Stimulated activated naive CD8-positive, alpha-beta T cell treated with anti-CD3 and anti-CD28 coated beads, Interleukin-15, Interleukin-2, amounts not matched to agents 100 ng/mL and 50 ng/mL, for 24 hours (primary cell): ENCODE results near the gene TAS2R40.

Source experiments
- H3K27ac Mint-ChIP-seq: one replicate; pipeline ENCODE4 v1.8.0; 2021; ENCODE audit warnings: mild to moderate bottlenecking, mixed read lengths
- H3K27me3 Mint-ChIP-seq: one replicate; pipeline ENCODE4 v1.8.0; 2021; ENCODE audit warnings: mixed read lengths
- H3K36me3 Mint-ChIP-seq: one replicate; pipeline ENCODE4 v1.8.0; 2021; ENCODE audit warnings: low read depth, mixed read lengths
- H3K4me1 Mint-ChIP-seq: one replicate; pipeline ENCODE4 v1.8.0; 2021; ENCODE audit warnings: low read depth, mixed read lengths
- H3K4me3 Mint-ChIP-seq: one replicate; pipeline ENCODE4 v1.8.0; 2021; ENCODE audit warnings: mild to moderate bottlenecking, mixed read lengths
- H3K9me3 Mint-ChIP-seq: one replicate; pipeline ENCODE4 v1.8.0; 2021; ENCODE audit warnings: mixed read lengths

TAS2R40 gene

DNA sequence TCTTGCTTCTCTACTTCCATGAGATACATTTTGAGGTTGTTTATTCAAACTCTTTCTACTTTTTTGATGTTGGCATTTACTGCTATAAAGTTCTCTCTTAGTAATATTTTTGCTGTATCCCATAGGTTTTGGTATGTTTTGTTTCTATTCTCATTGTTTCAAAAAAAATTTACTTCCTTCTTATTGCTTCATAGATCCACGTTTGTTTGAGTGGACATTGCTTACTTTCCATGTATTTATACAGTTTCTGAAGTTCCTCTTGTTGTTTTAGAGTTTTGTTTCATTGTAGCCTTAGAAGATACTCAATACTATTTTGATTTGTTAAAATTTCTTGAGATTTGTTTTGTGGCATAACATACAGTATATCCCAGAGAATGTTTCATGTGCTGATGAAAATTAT lies 13.7 kb downstream of the TAS2R40 start:
- no peak overlapping the region for H3K27ac Mint-ChIP-seq
- peaks cover 1% of the 10 kb centered on the region for H3K4me1 Mint-ChIP-seq
- H3K9me3 Mint-ChIP-seq, result peaks cover 11% of the 10 kb centered on the region
- peaks cover 7% of the 10 kb centered on the region for H3K27me3 Mint-ChIP-seq
- peaks cover 7% of the 10 kb centered on the region for H3K36me3 Mint-ChIP-seq
- no peak overlapping the region for H3K4me3 Mint-ChIP-seq

- Mint-ChIP-seq H3K27me3 (peaks cover 7% of the 10 kb centered on the region), H3K36me3 (peaks cover 7% of the 10 kb centered on the region), H3K27ac (no peak overlapping the region), H3K9me3 (peaks cover 11% of the 10 kb centered on the region), H3K4me3 (no peak overlapping the region), H3K4me1 (peaks cover 7% of the 10 kb centered on the region)
These were observed 14.7 kb downstream of the TAS2R40 start for GRCh38 chr7:143236408-143236990.

- Mint-ChIP-seq H3K27ac (no peak overlapping the region), H3K9me3 (peaks cover 11% of the 10 kb centered on the region), H3K4me1 (peaks cover 7% of the 10 kb centered on the region), H3K27me3 (peaks cover 7% of the 10 kb centered on the region), H3K4me3 (no peak overlapping the region), H3K36me3 (peaks cover 7% of the 10 kb centered on the region)
These were observed 15.5 kb downstream of the TAS2R40 start for GRCh38 chr7:143237366-143237765.

DNA sequence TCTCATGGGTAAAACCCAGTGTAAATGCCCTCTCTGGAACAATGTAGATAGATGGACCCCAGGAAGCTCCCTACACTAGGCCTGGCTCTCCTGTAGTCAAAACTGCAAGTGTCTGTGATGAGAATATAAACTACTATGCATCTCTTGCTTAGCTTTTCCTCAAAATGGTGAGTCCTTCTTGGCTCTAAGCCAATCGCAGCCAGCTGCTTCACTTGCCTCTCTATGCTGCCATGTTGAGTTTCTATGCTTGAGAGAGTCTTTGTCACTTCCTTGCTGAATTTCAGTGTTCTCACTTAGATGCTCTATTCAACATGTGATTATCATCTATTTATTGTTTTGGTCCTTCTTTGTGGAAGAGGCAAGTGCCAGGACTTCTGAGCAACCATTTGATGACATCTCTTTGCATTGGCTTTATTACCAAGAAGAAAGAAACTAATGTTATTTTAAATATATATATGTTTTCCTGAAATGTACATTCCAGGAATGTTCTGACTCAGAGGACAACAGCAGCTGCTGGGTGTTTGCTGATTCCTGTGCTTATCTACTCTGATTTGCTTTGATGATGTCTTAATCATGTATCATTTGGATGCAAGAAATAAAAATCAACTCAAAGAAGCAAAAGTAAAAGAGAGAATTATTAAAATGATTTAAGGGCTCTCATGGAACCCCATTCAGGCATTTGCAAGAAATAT lies 16.6 kb downstream of the TAS2R40 start:
- H3K27me3 Mint-ChIP-seq, result peaks cover 7% of the 10 kb centered on the region
- peaks cover 7% of the 10 kb centered on the region for H3K4me1 Mint-ChIP-seq
- H3K9me3 Mint-ChIP-seq, result peaks cover 11% of the 10 kb centered on the region
- no peak overlapping the region for H3K4me3 Mint-ChIP-seq
- peaks cover 7% of the 10 kb centered on the region for H3K36me3 Mint-ChIP-seq
- H3K27ac Mint-ChIP-seq, result no peak overlapping the region

- Mint-ChIP-seq H3K4me3 (no peak overlapping the region), H3K27me3 (peaks cover 7% of the 10 kb centered on the region), H3K27ac (no peak overlapping the region), H3K9me3 (peaks cover 11% of the 10 kb centered on the region), H3K36me3 (peaks cover 7% of the 10 kb centered on the region), H3K4me1 (peaks cover 21% of the 10 kb centered on the region)
These were observed 18.0 kb downstream of the TAS2R40 start for GRCh38 chr7:143239813-143240212.

GRCh38 chr7:143240291-143241168 lies 18.7 kb downstream of the TAS2R40 start:
- H3K27me3 Mint-ChIP-seq, result peaks cover 3% of the 10 kb centered on the region
- no peak overlapping the region for H3K27ac Mint-ChIP-seq
- H3K9me3 Mint-ChIP-seq, result peaks cover 11% of the 10 kb centered on the region
- H3K4me1 Mint-ChIP-seq, result peaks cover 28% of the 10 kb centered on the region
- H3K36me3 Mint-ChIP-seq, result peaks cover 7% of the 10 kb centered on the region
- no peak overlapping the region for H3K4me3 Mint-ChIP-seq

- Mint-ChIP-seq H3K4me1 (peaks cover 46% of the 10 kb centered on the region), H3K36me3 (no peaks in the 10 kb centered on the region), H3K27me3 (no peaks in the 10 kb centered on the region), H3K4me3 (no peak overlapping the region), H3K27ac (no peak overlapping the region), H3K9me3 (peaks cover 2% of the 10 kb centered on the region)
These were observed 20.5 kb downstream of the TAS2R40 start for GRCh38 chr7:143242306-143242705.

- Mint-ChIP-seq H3K4me3 (no peak overlapping the region), H3K36me3 (no peaks in the 10 kb centered on the region), H3K27me3 (no peaks in the 10 kb centered on the region), H3K4me1 (peaks cover 49% of the 10 kb centered on the region), H3K27ac (no peak overlapping the region), H3K9me3 (no peaks in the 10 kb centered on the region)
These were observed 21.3 kb downstream of the TAS2R40 start for GRCh38 chr7:143243111-143243510.

DNA sequence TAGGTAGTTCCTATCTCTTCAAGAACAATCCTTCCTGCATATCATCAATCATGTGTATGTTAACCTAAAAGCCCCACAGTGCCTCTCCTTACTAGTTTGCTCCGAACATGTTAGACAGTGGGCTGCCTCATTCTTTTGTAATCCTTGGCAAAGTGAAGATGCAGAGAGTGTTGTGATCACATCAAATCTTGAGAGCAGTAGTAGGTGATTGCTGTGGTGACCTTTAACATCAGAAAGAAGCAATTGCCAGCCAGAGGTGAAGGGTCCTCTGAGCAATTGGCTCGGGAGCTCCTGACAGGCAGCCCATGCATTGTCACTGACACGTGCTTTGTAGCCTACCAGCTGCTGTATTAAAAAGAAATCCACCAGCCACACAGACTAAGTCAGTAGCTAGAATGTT lies 21.8 kb downstream of the TAS2R40 start:
- H3K27me3 Mint-ChIP-seq, result no peaks in the 10 kb centered on the region
- H3K4me1 Mint-ChIP-seq, result peaks cover 52% of the 10 kb centered on the region
- H3K27ac Mint-ChIP-seq, result no peak overlapping the region
- H3K4me3 Mint-ChIP-seq, result no peak overlapping the region
- no peaks in the 10 kb centered on the region for H3K9me3 Mint-ChIP-seq
- H3K36me3 Mint-ChIP-seq, result no peaks in the 10 kb centered on the region

DNA sequence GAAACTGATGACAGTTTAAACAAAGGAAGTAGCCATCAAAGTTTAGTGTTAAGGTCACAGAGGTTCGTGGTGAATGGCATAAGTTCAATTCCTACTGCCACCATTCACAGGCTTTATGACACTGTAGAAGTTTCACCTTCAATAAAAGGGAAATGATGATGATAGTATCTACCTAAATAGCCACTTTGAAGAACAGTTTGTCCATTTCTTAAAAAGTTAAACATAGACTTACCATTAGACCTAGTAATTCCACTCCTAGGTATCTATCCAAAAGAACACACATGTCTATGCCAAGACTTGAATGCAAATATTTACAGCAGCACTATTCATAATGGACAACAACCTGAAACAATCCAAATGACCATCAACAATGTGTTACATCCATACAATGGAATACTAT lies 22.5 kb downstream of the TAS2R40 start:
- Mint-ChIP-seq H3K36me3 (no peaks in the 10 kb centered on the region), H3K27ac (no peak overlapping the region), H3K4me3 (no peak overlapping the region), H3K4me1 (peaks cover 56% of the 10 kb centered on the region), H3K27me3 (no peaks in the 10 kb centered on the region), H3K9me3 (no peaks in the 10 kb centered on the region)

- Mint-ChIP-seq H3K36me3 (no peaks in the 10 kb centered on the region), H3K27ac (peak overlapping the region; percentile 29), H3K27me3 (no peaks in the 10 kb centered on the region), H3K4me1 (peaks cover 64% of the 10 kb centered on the region), H3K4me3 (no peak overlapping the region), H3K9me3 (peaks cover 6% of the 10 kb centered on the region)
These were observed 23.3 kb downstream of the TAS2R40 start for GRCh38 chr7:143245123-143245522.

- H3K9me3 Mint-ChIP-seq, result peaks cover 6% of the 10 kb centered on the region
- no peak overlapping the region for H3K27ac Mint-ChIP-seq
- peaks cover 8% of the 10 kb centered on the region for H3K36me3 Mint-ChIP-seq
- H3K4me1 Mint-ChIP-seq, result peaks cover 79% of the 10 kb centered on the region
- H3K27me3 Mint-ChIP-seq, result no peaks in the 10 kb centered on the region
- H3K4me3 Mint-ChIP-seq, result no peak overlapping the region
These were observed 25.5 kb downstream of the TAS2R40 start for GRCh38 chr7:143247372-143247771.

GRCh38 chr7:143248761-143249354 lies 27.0 kb downstream of the TAS2R40 start:
- Mint-ChIP-seq H3K4me3 (no peak overlapping the region), H3K4me1 (peaks cover 76% of the 10 kb centered on the region), H3K36me3 (peaks cover 12% of the 10 kb centered on the region), H3K27me3 (no peaks in the 10 kb centered on the region), H3K27ac (no peak overlapping the region), H3K9me3 (peaks cover 6% of the 10 kb centered on the region)

- Mint-ChIP-seq H3K27me3 (no peaks in the 10 kb centered on the region), H3K4me1 (peaks cover 73% of the 10 kb centered on the region), H3K9me3 (peaks cover 6% of the 10 kb centered on the region), H3K27ac (peak overlapping the region; percentile 33), H3K36me3 (peaks cover 12% of the 10 kb centered on the region), H3K4me3 (no peak overlapping the region)
These were observed 28.4 kb downstream of the TAS2R40 start for GRCh38 chr7:143250199-143250598.

DNA sequence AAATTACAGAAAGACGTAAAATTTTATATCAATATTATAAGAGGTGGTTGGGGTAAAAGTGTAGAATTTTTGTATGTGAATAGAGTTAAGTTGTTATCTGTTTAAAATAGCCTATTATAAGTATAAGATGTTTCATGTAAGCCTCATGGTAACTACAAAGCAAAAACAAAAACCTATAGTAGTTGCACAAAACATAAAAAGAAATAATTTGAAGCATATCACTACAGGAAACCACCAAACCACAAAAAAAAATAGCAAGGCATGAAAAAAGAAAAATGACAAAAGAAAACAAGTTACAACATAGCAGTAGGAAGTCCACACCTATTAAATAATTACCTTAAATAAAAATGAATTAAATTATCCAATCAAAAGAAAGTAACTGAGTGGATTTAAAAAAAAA lies 29.0 kb downstream of the TAS2R40 start:
- peaks cover 6% of the 10 kb centered on the region for H3K9me3 Mint-ChIP-seq
- peak overlapping the region; percentile 4 for H3K4me3 Mint-ChIP-seq
- H3K36me3 Mint-ChIP-seq, result peaks cover 12% of the 10 kb centered on the region
- no peaks in the 10 kb centered on the region for H3K27me3 Mint-ChIP-seq
- H3K27ac Mint-ChIP-seq, result peak overlapping the region; percentile 70
- peaks cover 73% of the 10 kb centered on the region for H3K4me1 Mint-ChIP-seq
